Epithelial cell of esophagus (primary cell): ENCODE results near the gene JADE1.

Source experiments
- DNase-seq: peaks from one replicate; pipeline ENCODE4 v3.0.0; 2010; ENCODE audit warnings: low read depth
- H3K4me3 ChIP-seq: 2 replicates; pipeline ENCODE4 v1.5.1; 2011; ENCODE audit warnings: mild to moderate bottlenecking, low read length, control low read depth
- CTCF ChIP-seq: IDR thresholded peaks from 2 replicates; pipeline ENCODE4 v1.5.1; 2011; ENCODE audit warnings: low read depth, mild to moderate bottlenecking, low read length, control low read depth, inconsistent platforms; ENCODE audit not compliant: insufficient read depth; ENCODE audit errors: missing control alignments

The JADE1 gene

GRCh38 chr4:128862608-128863311, 53.3 kb downstream of the JADE1 start:
- no peak overlapping the region for H3K4me3 ChIP-seq
- peak; percentile 17 for DNase-seq
- no peak for TF ChIP-seq CTCF

GRCh38 chr4:128863312-128864075, 54.0 kb downstream of the JADE1 start:
- no peak overlapping the region for H3K4me3 ChIP-seq
- peak; percentile 88 for TF ChIP-seq CTCF

GRCh38 chr4:128865132-128865531, 55.6 kb downstream of the JADE1 start:
- DNase-seq, result no peak
- no peak overlapping the region for H3K4me3 ChIP-seq
- no peak for TF ChIP-seq CTCF

More at GRCh38 chr4:128863312-128864075, 54.0 kb downstream of the JADE1 start:
- peak; percentile 79 for DNase-seq

GRCh38 chr4:128866269-128866668, 56.8 kb downstream of the JADE1 start:
- no peak overlapping the region for H3K4me3 ChIP-seq
- TF ChIP-seq CTCF, result no peak
- no peak for DNase-seq

GRCh38 chr4:128866691-128867090, 57.2 kb downstream of the JADE1 start:
- no peak overlapping the region for H3K4me3 ChIP-seq
- no peak for TF ChIP-seq CTCF
- no peak for DNase-seq

- peak; percentile 36 for DNase-seq
- TF ChIP-seq CTCF, result no peak
- H3K4me3 ChIP-seq, result no peak overlapping the region
Observed at GRCh38 chr4:128868758-128869157, 59.3 kb downstream of the JADE1 start.
